Transverse colon (tissue), 4 donors: ENCODE measurements around the gene CYP2E1.

ENCODE experiments used
- CTCF ChIP-seq, 5 experiments: fragments of 200-600 bp in 3 of 5; fragments of 450-650 bp in 2 of 5; sonication (generic) in 3 of 5; IDR thresholded peaks; 1 replicate in 2 of 5; 2 replicates in 3 of 5; pipeline ENCODE4 v1.5.1; 2016 to 2017; ENCODE audit warnings: antibody characterized with exemption in 5 of 5, inconsistent platforms in 3 of 5, mild to moderate bottlenecking in 2 of 5, moderate library complexity in 1 of 5
- EP300 ChIP-seq: sonication (generic); formaldehyde crosslinking; IDR thresholded peaks from one replicate; pipeline ENCODE4 v1.6.1; 2017; ENCODE audit warnings: antibody characterized with exemption, low read depth
- POLR2A ChIP-seq: fragments of 450-650 bp; IDR thresholded peaks from one replicate; pipeline ENCODE4 v1.6.1; 2016; ENCODE audit warnings: antibody characterized with exemption, mild to moderate bottlenecking, moderate library complexity
- POLR2AphosphoS5 ChIP-seq, 3 donors: sonication (generic); formaldehyde crosslinking; IDR thresholded peaks; one replicate each; pipeline ENCODE4 v1.6.1; 2016; ENCODE audit warnings: antibody characterized with exemption in 3 of 3

DNA sequence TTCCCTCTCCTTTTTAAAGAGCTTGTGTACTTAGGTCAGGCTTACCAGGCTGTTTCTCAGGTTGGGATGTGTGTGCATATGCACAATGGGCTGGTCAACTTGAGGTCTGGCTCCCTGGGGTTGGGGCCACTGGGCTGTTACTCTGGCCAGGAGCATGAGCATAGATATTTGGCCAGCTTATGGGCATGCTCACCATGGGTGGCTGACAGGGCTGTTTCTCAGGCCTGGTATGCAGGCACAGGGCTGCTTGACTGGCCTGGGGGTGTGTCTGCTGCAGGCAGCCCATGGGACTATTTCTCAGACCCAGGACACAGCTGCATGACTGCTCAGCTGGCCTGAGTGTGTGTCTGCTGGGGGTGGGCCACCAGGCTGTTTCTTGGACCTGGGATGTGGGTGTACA is 38.8 kb upstream of the CYP2E1 start:
- TF ChIP-seq CTCF (IDR thresholded peaks at IDR 0.05) (no peak), POLR2A (no peak), EP300 (no peak), POLR2AphosphoS5 (IDR thresholded peaks at IDR 0.05) (no peak)
